DMS79 (cell line): ENCODE measurements around the gene CDR2L.
"Not testable (repeated sequence)": the region's sequence is repeated elsewhere in the genome, so short reads cannot be mapped to it uniquely, and the experiment has no call there.

Experiments used
- DNase-seq: peaks from one replicate; lab custom pipeline; 2025; lab: John Stamatoyannopoulos, UW

The CDR2L gene

GRCh38 chr17:75044716-75045115, 57.3 kb downstream of the CDR2L start:
- DNase-seq: no peak

- DNase-seq: not testable (repeated sequence)
These were observed 58.5 kb downstream of the CDR2L start for GRCh38 chr17:75045946-75046406.

GRCh38 chr17:75046407-75047289, 59.2 kb downstream of the CDR2L start, which contains the start of the genes ATP5PD and KCTD2:
Gene ATP5PD (minus strand): TSS chr17:75046969. CDS start chr17:75042650, 4,319 bp downstream.
Gene KCTD2 (plus strand): TSS chr17:75047225. CDS start chr17:75047251, 26 bp downstream.
- DNase-seq: peak; percentile 85

GRCh38 chr17:75047398-75048098, 60.1 kb downstream of the CDR2L start:
- DNase-seq: no peak

- DNase-seq: no peak
These were observed 60.9 kb downstream of the CDR2L start for GRCh38 chr17:75048249-75048878.

- no peak for DNase-seq
These were observed 61.6 kb downstream of the CDR2L start for GRCh38 chr17:75049057-75049456.

GRCh38 chr17:75049706-75050105, 62.3 kb downstream of the CDR2L start:
- DNase-seq: no peak

- no peak for DNase-seq
These were observed 64.5 kb downstream of the CDR2L start for GRCh38 chr17:75051941-75052340.
